Spleen (tissue), 11 donors: ENCODE results near the gene DAB2IP. TPM values are rescaled to one million over a fixed set of nuclear protein-coding genes. Genes with fewer than 3 reads are reported as not detected.

Experiments
- DNase-seq: peaks from one replicate; pipeline ENCODE4 v3.0.0-alpha.2; 2020
- H3K27ac ChIP-seq, 8 donors: fragments of 200-600 bp; sonication (generic) in 7 of 8; 1 replicate in 4 of 8; 2 replicates in 4 of 8; pipeline versions ENCODE4 v1.5.0 to v1.8.0; 2016 to 2021; ENCODE audit warnings: inconsistent platforms in 4 of 8, mild to moderate bottlenecking in 4 of 8, moderate library complexity in 1 of 8
- H3K27me3 ChIP-seq, 7 donors: fragments of 200-600 bp; sonication (generic) in 6 of 7; replicated peaks in 1 of 7; 1 replicate in 4 of 7; 2 replicates in 3 of 7; pipeline versions ENCODE4 v1.5.0 to v1.8.0; 2016 to 2021; ENCODE audit warnings: inconsistent platforms in 3 of 7, mild to moderate bottlenecking in 1 of 7
- H3K36me3 ChIP-seq, 6 donors: fragments of 200-600 bp; sonication (generic) in 5 of 6; 1 replicate in 4 of 6; 2 replicates in 2 of 6; pipeline versions ENCODE4 v1.5.0 to v1.8.0; 2016 to 2021; ENCODE audit warnings: inconsistent platforms in 2 of 6
- H3K4me1 ChIP-seq, 6 donors: fragments of 200-600 bp; sonication (generic) in 5 of 6; 1 replicate in 3 of 6; 2 replicates in 3 of 6; pipeline versions ENCODE4 v1.5.0 to v1.8.0; 2016 to 2021; ENCODE audit warnings: inconsistent platforms in 3 of 6
- H3K4me3 ChIP-seq, 8 donors: fragments of 200-600 bp; sonication (generic) in 7 of 8; 1 replicate in 4 of 8; 2 replicates in 4 of 8; pipeline versions ENCODE4 v1.5.0 to v1.8.0; 2016 to 2021; ENCODE audit warnings: inconsistent platforms in 4 of 8, mild to moderate bottlenecking in 4 of 8, moderate library complexity in 2 of 8
- H3K9me3 ChIP-seq, 8 donors: fragments of 200-600 bp; sonication (generic) in 7 of 8; 1 replicate in 4 of 8; 2 replicates in 4 of 8; pipeline versions ENCODE4 v1.5.0 to v1.8.0; 2016 to 2021; ENCODE audit warnings: inconsistent platforms in 4 of 8
- CTCF ChIP-seq, 11 experiments: fragments of 200-600 bp in 7 of 11; fragments of 450-650 bp in 4 of 11; sonication (generic) in 4 of 11; IDR thresholded peaks in 8 of 11; conservative IDR thresholded peaks in 3 of 11; 1 replicate in 7 of 11; 2 replicates in 4 of 11; pipeline versions ENCODE4 v1.4.0 to v1.8.0; 2016 to 2021; ENCODE audit warnings: antibody characterized with exemption in 11 of 11, inconsistent platforms in 4 of 11, mild to moderate bottlenecking in 1 of 11
- POLR2A ChIP-seq, 3 donors: fragments of 450-650 bp; IDR thresholded peaks; one replicate each; pipeline ENCODE4 v1.5.1; 2017; ENCODE audit warnings: antibody characterized with exemption in 3 of 3, mild to moderate bottlenecking in 1 of 3
- POLR2AphosphoS5 ChIP-seq, 3 donors: sonication (generic); formaldehyde crosslinking; IDR thresholded peaks; one replicate each; pipeline ENCODE4 v1.5.1; 2017; ENCODE audit warnings: antibody characterized with exemption in 3 of 3
- WGBS, 5 donors: extraction: QIAGEN DNeasy Blood & Tissue Kit in 3 of 5; methylation state at CpG; one replicate each; pipeline versions ENCODE4 v1.1.5 to v1.1.7; 2013 to 2018; 5-methylcytosine and 5-hydroxymethylcytosine counted together
- intact Hi-C: fragments of 100-400 bp; cut with DNase I; formaldehyde crosslinking; loops from one replicate; pipeline ENCODE4 v1.15.0; 2023; ENCODE audit warnings: low total_unique reads
- polyA plus RNA-seq, 3 donors: library from polyadenylated mRNA; stranded (reverse); fragments of 200-250 nt; gene quantifications; one replicate each; pipeline ENCODE4 v1.2.1, GENCODE V29; 2013
- total RNA-seq, 7 donors: library from RNA; depleted of rRNA in 3 of 7; stranded (reverse); fragments of >200 nt in 3 of 7; fragmentation: NEBNext Ultra II Directional in 4 of 7; extraction: Animal tissue kit (Norgen Biotek cat#: 25700) in 4 of 7; gene quantifications; one replicate each; pipeline versions ENCODE4 v1.1.0 to v1.2.1, GENCODE V29; 2016 to 2021
- donor health status: healthy with polysubstance abuse.
- donor health status: DM: no; HTN: no; CAD: no; lungs with moderate emphysema.
- donor health status: DM: no; HTN: no; CAD: no.
- donor health status: Bipolar disorder and iron deficiency.
- donor health status: healthy.
- donor health status: DM: no; HTN: no; CAD: no.
- donor health status: DM: yes; HTN: yes; CAD: no.

The DAB2IP gene
- total and polyA plus RNA-seq, 10 donors = 5.0 to 83.0 (median 38.1) TPM

GRCh38 chr9:121635300-121635876 is 16.0 kb upstream of the DAB2IP start:
- Histone ChIP-seq H3K4me3 (no peak overlapping the region), H3K27ac (no peak overlapping the region), H3K9me3 (peaks cover 0 to 3% (median 0%) of the 10 kb centered on the region in 8 donors), H3K4me1 (peaks cover 0 to 33% (median 16%) of the 10 kb centered on the region in 6 donors), H3K36me3 (no peaks in the 10 kb centered on the region), H3K27me3 (peaks cover 0 to 15% (median 0%) of the 10 kb centered on the region in 7 donors)
- intact Hi-C loops = no loop called here
- DNase-seq = no peak
- TF ChIP-seq POLR2AphosphoS5 (IDR thresholded peaks at IDR 0.05) (no peak), CTCF (IDR thresholded peaks at IDR 0.05 in 8 of 11, conservative IDR thresholded peaks at IDR 0.05 in 3 of 11) (peak in 1 of 11 experiments; percentile 3)
- WGBS, 5 donors = 55 to 73% (median 67%) methylated on average over 7 of the region's 7 CpGs

- Histone ChIP-seq H3K27me3 (peaks cover 0 to 7% (median 0%) of the 10 kb centered on the region in 7 donors), H3K27ac (no peak overlapping the region), H3K9me3 (peaks cover 0 to 3% (median 0%) of the 10 kb centered on the region in 8 donors), H3K4me1 (peaks cover 0 to 41% (median 17%) of the 10 kb centered on the region in 6 donors), H3K4me3 (no peak overlapping the region), H3K36me3 (no peaks in the 10 kb centered on the region)
- TF ChIP-seq CTCF (IDR thresholded peaks at IDR 0.05 in 8 of 11, conservative IDR thresholded peaks at IDR 0.05 in 3 of 11) (no peak), POLR2A (IDR thresholded peaks at IDR 0.05) (no peak)
- DNase-seq = no peak
- WGBS, 5 donors = 51 to 66% (median 53%) methylated on average over 12 of the region's 12 CpGs
- intact Hi-C loops = no loop called here
These were observed 15.0 kb upstream of the DAB2IP start for GRCh38 chr9:121636341-121636865.

- Histone ChIP-seq H3K27ac (no peak overlapping the region), H3K9me3 (peaks cover 0 to 3% (median 0%) of the 10 kb centered on the region in 8 donors), H3K4me3 (no peak overlapping the region), H3K36me3 (no peaks in the 10 kb centered on the region), H3K27me3 (peaks cover 0 to 7% (median 0%) of the 10 kb centered on the region in 7 donors), H3K4me1 (peaks cover 0 to 41% (median 17%) of the 10 kb centered on the region in 6 donors)
- no peak for DNase-seq
- intact Hi-C loops = no loop called here
- WGBS, 5 donors = 76 to 95% (median 87%) methylated on average over 10 of the region's 10 CpGs
- TF ChIP-seq CTCF (IDR thresholded peaks at IDR 0.05 in 8 of 11, conservative IDR thresholded peaks at IDR 0.05 in 3 of 11) (no peak), POLR2A (IDR thresholded peaks at IDR 0.05) (no peak), POLR2AphosphoS5 (IDR thresholded peaks at IDR 0.05) (no peak)
These were observed 14.3 kb upstream of the DAB2IP start for GRCh38 chr9:121636978-121637712.

GRCh38 chr9:121637713-121638220 is 13.7 kb upstream of the DAB2IP start:
- intact Hi-C loops = no loop called here
- Histone ChIP-seq H3K27ac (no peak overlapping the region), H3K27me3 (peaks cover 0 to 7% (median 0%) of the 10 kb centered on the region in 7 donors), H3K4me1 (peaks cover 0 to 41% (median 17%) of the 10 kb centered on the region in 6 donors), H3K9me3 (peaks cover 0 to 3% (median 0%) of the 10 kb centered on the region in 8 donors), H3K4me3 (no peak overlapping the region), H3K36me3 (no peaks in the 10 kb centered on the region)
- 32 to 51% (median 42%) methylated on average over 8 of the region's 8 CpGs for WGBS, 5 donors
- TF ChIP-seq POLR2AphosphoS5 (IDR thresholded peaks at IDR 0.05) = no peak
- no peak for TF ChIP-seq POLR2A (IDR thresholded peaks at IDR 0.05)
- TF ChIP-seq CTCF (IDR thresholded peaks at IDR 0.05 in 8 of 11, conservative IDR thresholded peaks at IDR 0.05 in 3 of 11) = no peak
- no peak for DNase-seq
